HG03280 (cell line): Measurements from ENCODE around the gene ELOVL2.
"Not testable (repeated sequence)": the region's sequence is repeated elsewhere in the genome, so short reads cannot be mapped to it uniquely, and the experiment has no call there.

Source experiments
- ATAC-seq: cut with Tn5 transposase; IDR thresholded peaks from one replicate; pipeline ENCODE4 v1.9.1; 2021; ENCODE audit warnings: mild to moderate bottlenecking, moderate library complexity; ENCODE audit not compliant: unreplicated experiment

The ELOVL2 gene, protein sequence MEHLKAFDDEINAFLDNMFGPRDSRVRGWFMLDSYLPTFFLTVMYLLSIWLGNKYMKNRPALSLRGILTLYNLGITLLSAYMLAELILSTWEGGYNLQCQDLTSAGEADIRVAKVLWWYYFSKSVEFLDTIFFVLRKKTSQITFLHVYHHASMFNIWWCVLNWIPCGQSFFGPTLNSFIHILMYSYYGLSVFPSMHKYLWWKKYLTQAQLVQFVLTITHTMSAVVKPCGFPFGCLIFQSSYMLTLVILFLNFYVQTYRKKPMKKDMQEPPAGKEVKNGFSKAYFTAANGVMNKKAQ

DNA sequence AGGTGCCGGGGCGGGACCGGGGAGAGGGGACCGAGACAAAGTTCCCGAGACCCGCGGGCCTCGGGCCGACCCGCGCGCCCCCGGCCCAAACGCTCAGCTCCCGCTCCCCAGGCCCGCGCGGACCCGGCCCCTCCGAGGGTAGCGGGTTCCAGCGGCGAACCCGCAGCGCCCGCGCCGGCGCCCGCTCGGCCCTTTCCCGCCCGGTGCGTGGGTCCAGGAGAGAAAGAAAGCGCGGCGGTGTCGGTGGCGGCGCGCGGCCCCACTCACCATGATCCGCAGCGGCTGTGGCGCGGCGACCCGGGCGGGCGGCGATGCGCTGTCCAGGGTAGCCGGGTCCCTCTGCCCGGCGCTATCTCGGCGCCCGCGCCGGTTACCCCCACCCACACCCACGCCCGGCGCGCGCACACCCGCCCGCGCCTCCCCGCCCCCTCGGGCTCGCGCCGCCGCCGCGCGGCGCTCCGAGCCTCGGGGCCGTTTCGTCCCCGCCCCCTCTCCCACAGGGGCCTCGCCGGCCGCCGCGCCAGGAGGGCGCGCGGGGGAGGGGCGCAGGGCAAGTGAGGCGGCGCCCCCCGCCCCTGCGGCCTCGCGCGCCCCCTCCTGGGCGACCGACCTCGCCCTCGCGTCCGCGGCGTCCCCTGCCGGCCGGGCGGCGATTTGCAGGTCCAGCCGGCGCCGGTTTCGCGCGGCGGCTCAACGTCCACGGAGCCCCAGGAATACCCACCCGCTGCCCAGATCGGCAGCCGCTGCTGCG, at the start of gene ELOVL2:
ELOVL2 (minus strand) TSS at position 345 of the 751 bp plus-strand sequence; CDS start at position 270, 75 bp downstream.
- peak; percentile 58 for ATAC-seq

DNA sequence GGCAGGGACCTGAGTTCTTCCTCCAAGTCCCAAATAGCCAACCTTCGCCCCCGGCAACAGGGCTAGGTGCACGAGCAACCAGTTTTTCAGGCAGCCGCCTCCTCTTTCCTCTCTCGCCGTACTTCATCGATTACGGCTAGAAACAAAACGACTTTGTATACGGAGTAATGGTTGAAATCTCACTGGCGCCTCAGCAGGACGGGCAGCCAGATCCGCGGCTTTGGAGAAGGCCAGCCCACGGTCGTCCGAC, 49.2 kb upstream of the ELOVL2 start:
- peak; percentile 18 for ATAC-seq

DNA sequence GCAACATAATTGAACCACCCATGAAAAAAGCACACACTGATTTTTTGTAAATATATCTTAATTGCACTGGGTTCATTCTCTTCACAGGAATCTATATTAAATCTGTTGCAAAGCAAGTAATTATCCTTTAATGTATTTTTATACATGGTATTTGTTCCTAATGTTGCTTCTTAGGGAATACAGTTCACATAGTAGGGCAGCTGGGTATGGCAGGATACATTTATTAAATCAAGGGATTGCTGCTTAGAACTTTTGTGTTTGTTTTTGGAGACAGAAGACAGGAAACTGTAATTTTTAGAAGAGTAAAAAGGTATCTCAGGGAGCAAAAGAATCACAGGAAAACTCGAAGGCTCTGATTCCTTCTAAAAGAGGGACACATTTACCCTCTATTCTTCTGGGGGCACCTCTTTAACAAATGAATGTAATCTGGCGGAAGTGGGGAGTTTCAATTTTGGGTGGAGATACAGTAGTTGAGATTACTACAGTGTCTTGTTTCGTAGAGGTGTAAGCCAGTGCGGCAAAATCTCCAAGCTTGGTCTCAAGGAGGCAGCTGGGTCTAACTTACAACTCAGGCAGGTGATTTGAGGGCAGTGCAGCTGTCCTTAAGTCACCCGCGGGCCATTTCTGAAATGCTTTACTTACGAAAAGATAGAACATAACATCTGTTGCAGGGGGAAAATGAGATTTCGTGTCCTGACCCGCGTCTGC, 48.7 kb upstream of the ELOVL2 start:
- peak; percentile 39 for ATAC-seq

DNA sequence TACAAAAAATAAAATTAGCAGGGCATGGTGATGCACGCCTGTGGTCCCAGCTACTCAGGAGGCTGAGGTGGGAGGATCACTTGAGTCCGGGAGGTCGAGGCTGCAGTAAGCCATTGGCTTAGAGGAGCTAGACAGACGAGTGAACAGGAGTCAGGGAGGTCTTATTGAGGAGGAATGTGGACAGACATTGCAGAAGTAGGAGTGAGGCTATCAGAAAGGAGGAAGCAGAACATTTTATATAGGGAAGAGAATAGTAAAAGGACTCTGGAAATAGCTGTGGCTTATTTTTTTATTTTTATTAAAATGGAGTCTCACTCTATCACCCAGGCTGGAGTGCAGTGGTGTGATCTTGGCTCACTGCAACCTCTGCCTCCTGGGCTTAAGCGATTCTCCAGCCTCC, 47.0 kb upstream of the ELOVL2 start:
- not testable (repeated sequence) for ATAC-seq

DNA sequence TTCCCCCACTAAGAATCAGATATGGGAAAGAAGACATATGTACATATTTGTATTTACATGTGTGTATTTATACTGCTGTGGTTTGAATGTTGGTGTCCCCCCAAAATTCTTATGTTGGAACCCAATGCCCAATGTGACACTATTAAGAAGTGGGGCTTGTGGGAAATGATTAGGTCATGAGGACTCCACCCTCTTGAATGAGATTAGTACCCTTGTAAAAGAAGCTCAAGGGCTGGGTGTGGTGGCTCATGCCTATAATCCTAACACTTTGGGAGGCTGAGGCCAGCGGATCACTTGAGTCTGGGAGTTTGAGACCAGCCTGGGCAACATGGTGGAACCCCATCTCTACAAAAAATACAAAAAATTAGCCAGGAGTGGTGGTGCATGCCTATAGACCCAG, 45.6 kb upstream of the ELOVL2 start:
- ATAC-seq = no peak

DNA sequence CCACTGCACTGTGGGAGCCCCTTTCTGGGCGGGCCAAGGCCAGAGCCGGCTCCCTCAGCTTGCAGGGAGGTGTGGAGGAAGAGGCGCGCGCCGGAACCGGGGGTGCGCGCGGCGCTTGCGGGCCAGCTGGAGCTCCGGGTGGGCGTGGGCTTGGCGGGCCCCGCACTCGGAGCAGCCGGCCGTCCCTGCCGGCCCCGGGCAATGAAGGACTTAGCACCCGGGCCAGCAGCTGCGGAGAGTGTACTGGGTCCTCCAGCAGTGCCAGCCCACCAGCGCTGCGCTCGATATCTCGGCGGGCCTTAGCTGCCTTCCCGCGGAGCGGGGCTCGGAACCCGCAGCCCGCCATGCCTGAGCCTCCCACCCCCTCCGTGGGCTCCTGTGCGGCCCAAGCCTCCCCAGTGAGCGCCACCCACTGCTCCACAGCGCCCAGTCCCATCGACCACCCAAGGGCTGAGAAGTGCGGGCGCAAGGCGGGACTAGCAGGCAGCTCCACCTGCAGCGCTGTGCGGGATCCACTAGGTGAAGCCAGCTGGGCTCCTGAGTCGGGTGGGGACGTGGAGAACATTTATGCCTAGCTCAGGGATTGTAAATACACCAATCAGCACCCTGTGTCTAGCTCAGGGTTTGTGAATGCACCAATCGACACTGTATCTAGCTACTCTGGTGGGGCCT, 43.2 kb upstream of the ELOVL2 start:
- ATAC-seq = not testable (repeated sequence)

DNA sequence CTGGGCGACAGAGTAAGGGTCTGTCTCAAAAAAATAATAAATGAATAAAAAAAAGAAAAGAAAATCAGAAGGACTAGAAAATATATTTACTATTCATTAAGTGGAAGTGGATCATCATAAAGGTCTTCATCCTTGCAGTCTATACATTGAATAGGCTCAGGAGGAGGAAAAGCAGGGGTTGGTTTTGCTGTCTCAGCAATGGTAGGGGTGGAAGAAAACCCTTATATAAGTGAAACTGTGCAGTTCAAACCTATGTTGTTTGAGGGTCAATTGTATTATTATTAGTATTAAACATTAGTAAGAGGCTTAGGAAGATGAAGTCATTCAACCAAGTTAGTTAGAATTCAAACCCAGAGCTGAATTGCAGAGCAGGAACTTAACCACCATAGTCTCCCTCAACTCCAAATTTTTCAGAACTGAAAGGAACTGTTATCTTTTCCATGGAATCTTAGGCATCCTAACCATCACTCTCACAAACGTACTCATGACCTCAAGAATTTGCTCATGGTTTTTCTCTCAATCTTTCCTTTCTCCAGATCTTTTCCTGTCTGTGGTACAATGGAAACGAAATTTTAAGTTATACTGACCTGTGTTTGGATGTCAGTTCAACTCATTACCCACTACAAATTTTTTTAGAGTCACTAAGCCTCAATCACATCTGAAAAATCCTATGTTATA, 41.8 kb upstream of the ELOVL2 start:
- ATAC-seq = no peak

DNA sequence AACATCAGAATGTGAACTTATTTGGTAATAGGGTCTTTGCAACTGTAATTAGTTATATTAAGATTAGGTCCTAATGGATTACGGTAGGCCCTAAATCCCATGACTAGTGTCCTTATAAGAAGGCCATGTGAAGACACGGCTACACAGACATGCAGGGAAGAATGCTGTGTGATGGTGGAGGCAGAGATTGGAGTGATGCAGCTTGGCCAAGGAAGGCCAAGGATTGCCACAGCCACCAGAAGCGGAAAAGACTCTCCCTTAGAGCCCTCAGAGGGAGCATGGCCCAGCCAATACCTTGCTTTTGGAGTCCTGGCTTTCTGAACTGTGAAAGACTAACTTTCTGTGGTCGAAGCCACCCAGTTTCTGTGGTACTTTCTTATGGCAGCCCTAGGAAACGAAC, 39.9 kb upstream of the ELOVL2 start:
- ATAC-seq = no peak

DNA sequence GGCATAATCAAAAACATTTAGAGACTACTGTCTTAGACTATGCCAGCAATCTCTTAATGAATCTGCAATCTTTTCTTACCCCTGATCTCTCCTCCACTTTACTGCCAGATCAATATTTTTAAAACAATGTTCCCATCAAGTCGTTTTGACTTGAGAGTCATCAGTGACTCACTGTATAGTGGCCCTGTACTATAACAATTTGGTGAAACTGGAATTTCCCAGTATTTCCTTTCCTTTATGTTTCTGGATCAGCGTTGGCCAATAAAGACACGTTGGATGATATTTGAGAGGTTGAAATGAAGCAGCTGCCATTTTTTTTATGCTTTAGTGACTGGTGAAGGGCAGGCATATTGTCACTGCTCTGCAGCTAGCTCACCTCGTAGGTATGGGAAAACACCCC, 39.4 kb upstream of the ELOVL2 start:
- ATAC-seq = no peak

DNA sequence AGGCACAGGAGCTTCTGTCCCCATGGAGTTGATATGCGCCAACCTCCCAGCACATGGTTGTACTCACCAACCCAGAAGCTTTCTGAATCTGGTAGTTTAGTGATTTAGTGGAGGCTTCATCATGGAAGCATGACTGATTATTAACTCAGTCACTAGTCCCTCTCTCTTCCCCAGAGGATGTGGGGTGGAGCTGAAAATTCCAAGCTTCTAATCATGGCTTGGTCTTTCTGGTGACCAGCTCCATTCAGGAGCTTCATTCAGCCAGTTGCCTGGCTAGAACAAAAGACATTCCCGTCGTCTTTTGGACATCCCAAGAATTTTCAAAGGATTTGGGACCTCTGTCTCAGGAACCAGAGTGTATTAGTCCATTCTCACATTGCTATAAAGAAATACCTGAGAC, 36.2 kb upstream of the ELOVL2 start:
- ATAC-seq = no peak

DNA sequence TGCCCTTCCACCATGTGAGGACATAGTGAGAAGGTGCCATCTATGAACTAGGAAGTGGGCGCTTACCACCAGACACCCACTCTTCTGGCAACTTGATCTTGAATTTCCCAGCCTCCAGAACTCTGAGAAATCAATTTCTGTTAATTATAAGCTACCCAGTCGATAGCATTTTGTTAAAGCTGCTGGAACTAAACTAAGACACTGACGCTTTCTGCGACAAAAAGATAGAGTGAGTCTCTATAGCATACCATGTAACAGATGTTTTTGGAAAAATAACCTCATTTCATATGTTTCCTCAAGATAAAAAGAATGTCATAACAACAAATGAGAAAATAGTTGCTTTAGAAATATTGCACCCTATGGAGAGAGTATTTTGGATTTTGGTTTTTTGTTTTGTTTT, 34.2 kb upstream of the ELOVL2 start:
- no peak for ATAC-seq

DNA sequence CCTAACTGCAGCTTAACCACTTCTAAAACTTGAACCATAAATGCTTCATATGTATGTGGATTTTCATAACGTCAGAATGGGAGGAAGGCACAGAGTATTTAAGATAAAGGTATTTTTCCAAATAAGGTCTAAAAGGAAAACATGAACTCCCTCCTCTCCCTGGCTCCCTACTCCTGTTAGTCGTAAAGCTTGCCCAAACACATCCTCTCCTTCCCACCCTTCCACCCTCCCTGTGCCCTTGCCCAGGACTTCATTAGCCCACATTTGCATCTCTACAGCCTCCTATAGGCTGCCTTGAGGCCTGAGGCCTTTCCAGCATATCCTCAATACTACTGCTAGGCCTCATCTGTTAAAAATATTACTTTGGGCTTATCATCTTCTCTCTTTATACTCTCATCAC, 32.4 kb upstream of the ELOVL2 start:
- ATAC-seq = no peak

DNA sequence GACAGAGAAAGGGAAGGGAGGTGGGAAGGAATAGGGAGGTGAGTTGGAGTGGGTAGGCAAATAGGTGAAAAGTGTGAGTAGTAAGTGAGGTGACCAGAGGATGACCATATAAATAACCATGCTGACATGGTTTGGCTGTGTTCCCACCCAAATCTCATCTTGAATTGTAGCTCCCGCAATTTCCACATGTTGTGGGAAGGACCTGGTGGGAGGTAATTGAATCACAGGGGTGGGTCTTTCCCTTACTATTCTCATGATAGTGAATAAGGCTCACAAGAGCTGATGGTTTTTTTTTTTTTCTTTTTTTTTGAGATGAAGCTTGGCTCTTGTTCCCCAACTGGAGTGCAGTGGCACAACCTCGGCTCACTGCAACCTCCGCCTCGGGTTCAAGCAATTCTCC, 28.0 kb upstream of the ELOVL2 start:
- no peak for ATAC-seq

DNA sequence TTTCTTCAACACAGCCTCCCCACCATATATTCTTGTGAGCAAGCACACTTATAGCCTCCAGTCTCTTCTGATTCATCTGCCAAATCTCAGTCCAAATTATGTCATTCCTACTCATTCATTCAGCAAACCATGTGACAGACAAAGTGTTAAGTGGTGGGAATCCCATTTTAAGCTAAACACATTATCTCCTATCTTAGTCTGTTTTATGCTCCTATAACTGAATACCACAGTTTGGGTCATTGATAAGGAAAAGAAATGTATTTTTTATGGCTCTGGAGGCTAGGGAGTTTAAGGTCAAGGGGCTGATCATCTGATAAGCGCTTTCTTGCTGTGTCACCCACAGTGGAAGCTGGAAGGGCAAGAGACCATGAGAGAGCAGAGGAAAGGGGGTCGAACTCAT, 25.7 kb upstream of the ELOVL2 start:
- ATAC-seq = no peak

DNA sequence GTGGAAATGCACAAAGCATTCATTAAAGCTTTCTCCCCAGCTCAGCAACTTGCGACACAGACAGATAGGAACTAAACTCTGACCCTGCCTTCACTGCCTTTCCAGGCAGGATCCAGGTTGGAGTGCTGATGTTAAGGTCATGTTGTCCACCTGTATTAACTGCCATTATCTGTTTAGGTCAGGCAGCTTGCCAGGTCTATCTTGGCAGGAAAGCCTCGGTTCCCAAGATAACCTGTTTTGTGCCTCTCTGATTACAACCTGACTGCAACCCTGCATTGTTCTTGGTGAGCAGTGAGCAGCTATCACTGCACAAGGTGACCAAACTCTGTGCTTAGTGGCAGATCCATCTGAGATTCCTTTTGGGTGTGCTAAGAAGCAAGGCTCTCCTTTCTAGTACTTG, 23.2 kb upstream of the ELOVL2 start:
- ATAC-seq = no peak

DNA sequence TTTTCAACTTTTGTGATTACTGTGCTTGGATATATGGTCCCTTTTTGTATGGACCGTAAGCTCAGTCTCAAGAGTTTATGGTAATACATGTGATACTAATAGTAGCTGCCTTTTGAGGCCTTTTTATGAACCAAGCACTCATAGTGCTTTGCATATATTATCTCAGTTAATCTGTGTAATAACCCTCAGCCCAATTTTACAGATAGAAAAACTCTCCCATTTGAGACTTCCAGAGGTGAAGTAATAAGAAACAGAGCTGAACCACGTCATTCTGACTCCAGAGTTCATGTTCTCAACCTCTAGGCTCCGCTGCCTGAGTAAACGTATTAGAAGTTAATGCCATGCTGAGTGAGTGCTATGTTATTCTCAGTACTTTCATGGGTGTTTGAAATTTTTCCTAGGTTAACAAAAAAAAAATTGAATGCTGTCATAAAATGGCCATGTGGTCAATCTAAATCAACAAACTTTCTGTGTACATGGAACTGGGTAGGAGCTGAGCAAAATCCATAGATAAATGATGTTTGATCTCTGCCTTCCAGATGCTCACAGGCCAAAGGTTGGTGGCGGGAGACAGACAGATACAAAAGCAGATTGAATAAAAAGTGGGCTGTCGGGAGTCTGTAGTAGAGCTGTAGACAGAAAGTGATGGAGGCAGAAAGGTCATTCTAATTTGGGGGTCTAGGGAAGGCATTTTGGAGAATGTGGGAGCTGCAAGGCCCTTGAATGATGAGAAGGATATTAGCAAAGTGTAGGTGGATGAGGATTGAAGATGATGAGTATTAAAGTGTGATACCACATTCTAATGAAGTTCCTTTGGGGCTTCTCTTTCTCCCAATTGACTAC, 22.6 kb upstream of the ELOVL2 start:
- ATAC-seq = no peak

DNA sequence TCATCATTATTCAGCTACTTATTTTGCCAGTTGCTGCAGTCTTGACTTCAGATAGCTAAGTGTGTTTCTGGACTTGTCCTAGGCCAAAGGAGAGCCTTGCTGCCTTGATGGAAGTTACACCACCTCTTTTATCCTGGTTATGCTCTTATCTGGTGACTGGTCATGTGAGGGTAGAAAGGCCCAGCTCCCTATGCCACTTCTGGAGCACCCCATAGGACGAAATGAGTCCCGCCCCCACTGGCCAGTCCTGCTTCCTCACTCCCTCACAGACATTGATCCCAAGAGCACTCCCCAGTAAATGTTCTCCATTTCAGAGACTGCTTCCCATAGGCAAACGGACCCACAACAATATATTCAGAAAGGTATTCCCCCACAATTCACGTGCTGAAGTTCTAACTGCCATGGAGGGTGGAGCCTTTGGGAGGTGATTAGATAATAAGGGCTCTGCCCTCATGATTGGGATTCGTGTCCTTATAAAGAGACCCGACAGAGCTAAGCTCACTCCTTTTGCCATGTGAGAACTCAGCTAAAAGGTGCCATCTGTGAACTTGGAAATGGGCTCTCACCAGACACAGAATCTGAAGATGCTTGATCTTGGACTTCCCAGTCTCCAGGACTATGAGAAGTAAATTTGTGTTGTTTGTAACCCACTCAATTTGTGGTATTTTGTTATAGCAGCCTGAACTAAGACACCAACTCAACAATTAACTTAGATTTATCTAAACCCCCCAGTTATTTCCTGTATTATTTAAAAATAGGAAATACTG, 21.5 kb upstream of the ELOVL2 start:
- ATAC-seq = no peak

DNA sequence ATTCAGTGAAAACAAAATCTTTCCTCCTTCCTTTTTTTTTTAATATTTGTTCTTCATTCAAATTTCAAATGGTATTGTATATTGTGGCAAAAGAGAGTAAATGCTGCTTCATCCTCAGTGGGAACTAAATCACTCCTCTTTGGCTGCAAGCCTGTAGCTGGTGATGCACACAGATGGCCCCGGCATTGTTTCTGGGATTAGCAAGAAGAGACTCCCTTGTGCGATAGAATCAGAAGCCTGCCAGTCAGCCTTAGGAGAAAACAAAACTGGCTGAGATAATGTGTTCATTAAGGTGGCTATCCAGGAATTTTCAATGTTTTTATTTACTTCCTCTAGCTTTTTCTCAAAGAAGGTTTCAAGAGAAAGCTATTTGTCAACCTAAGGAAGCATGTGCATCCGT, 20.7 kb upstream of the ELOVL2 start:
- no peak for ATAC-seq

DNA sequence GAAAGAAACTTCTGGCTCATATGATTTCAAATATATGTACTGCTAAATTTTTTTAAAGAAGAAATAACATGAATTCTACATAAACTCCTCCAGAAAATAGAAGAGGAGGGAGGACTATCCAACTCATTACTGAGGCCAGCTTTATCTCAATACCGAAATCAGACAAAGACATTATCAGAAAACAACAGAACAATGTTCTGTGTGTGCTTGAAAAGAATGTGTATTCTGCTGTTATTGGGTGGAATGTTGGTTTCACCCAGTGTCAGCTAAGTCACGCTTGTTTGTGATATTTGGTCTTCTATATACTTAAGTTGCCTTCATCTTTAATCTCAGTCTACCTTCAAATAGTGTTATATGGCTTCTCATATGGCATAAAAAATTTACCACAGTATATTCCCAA, 18.6 kb upstream of the ELOVL2 start:
- no peak for ATAC-seq
